Loucy (cell line): ENCODE measurements around the gene AWAT1.

Experiments
- H2AFZ ChIP-seq: fragments of 200-600 bp; sonication (generic); 2 replicates; pipeline ENCODE4 v1.6.0; 2016; ENCODE audit warnings: antibody characterized with exemption, mild to moderate bottlenecking, low read length, moderate library complexity
- H3F3A ChIP-seq: fragments of 200-600 bp; 2 replicates; pipeline ENCODE4 v1.6.0; 2016; ENCODE audit warnings: antibody characterized with exemption, low read depth, mild to moderate bottlenecking
- H3K27me3 ChIP-seq: fragments of 200-600 bp; sonication (generic); 2 replicates; pipeline ENCODE4 v1.6.1; 2014; ENCODE audit warnings: low read length, mild to moderate bottlenecking; ENCODE audit not compliant: insufficient read depth, poor library complexity, severe bottlenecking
- H3K36me3 ChIP-seq: fragments of 200-600 bp; sonication (generic); 2 replicates; pipeline ENCODE4 v1.6.1; 2016; ENCODE audit warnings: low read length; ENCODE audit not compliant: insufficient read depth
- H3K4me1 ChIP-seq: fragments of 200-600 bp; sonication (generic); 2 replicates; pipeline ENCODE4 v1.5.1; 2014; ENCODE audit warnings: low read length, mild to moderate bottlenecking; ENCODE audit not compliant: insufficient read depth, poor library complexity, severe bottlenecking
- H3K4me2 ChIP-seq: fragments of 200-600 bp; sonication (generic); 2 replicates; pipeline ENCODE4 v1.6.0; 2014; ENCODE audit warnings: antibody characterized with exemption, low read length, low read depth, mild to moderate bottlenecking; ENCODE audit not compliant: poor library complexity, severe bottlenecking
- H3K4me3 ChIP-seq: fragments of 200-600 bp; sonication (generic); 2 replicates; pipeline ENCODE4 v1.5.1; 2014; ENCODE audit warnings: low read length, mild to moderate bottlenecking, mixed read lengths; ENCODE audit not compliant: poor library complexity, severe bottlenecking
- H3K79me2 ChIP-seq: fragments of 200-600 bp; sonication (generic); 2 replicates; pipeline ENCODE4 v1.6.1; 2014; ENCODE audit warnings: low read length; ENCODE audit not compliant: insufficient read depth
- H3K9ac ChIP-seq: fragments of 200-600 bp; sonication (generic); 2 replicates; pipeline ENCODE4 v1.6.0; 2014; ENCODE audit warnings: mild to moderate bottlenecking, low read depth, low read length, moderate library complexity; ENCODE audit not compliant: poor library complexity, severe bottlenecking
- H3K9me2 ChIP-seq: fragments of 200-600 bp; sonication (generic); replicated peaks from 2 replicates; pipeline ENCODE4 v1.6.1; 2016; ENCODE audit warnings: low read depth, low read length, mixed read lengths
- H3K9me3 ChIP-seq: fragments of 200-600 bp; sonication (generic); 2 replicates; pipeline ENCODE4 v1.6.1; 2014; ENCODE audit warnings: mild to moderate bottlenecking, antibody characterized with exemption, low read length, low read depth; ENCODE audit not compliant: insufficient read depth
- H4K20me1 ChIP-seq: fragments of 200-600 bp; sonication (generic); 2 replicates; pipeline ENCODE4 v1.6.0; 2014; ENCODE audit warnings: antibody characterized with exemption, low read length, mild to moderate bottlenecking; ENCODE audit not compliant: insufficient read depth, poor library complexity, severe bottlenecking
- EZH2phosphoT487 ChIP-seq: fragments of 200-600 bp; IDR thresholded peaks from 2 replicates; pipeline ENCODE4 v1.6.1; 2018; ENCODE audit warnings: antibody characterized with exemption, mild to moderate bottlenecking, moderate library complexity, borderline replicate concordance
- TF ChIP-seq, protein P1 (sequence below): fragments of 200-600 bp; sonication (generic); conservative IDR thresholded peaks from 2 replicates; pipeline ENCODE4 v1.5.1; 2014; ENCODE audit warnings: mild to moderate bottlenecking, antibody characterized with exemption, low read length

Gene AWAT1

GRCh38 chrX:70254063-70254400, 19.6 kb downstream of the AWAT1 start:
- Histone ChIP-seq H3K9ac (no peak overlapping the region), H3K36me3 (no peaks in the 10 kb centered on the region), H2AFZ (no peak overlapping the region), H4K20me1 (no peaks in the 10 kb centered on the region), H3F3A (no peaks in the 10 kb centered on the region), H3K4me1 (no peaks in the 10 kb centered on the region), H3K4me3 (no peak overlapping the region), H3K79me2 (no peaks in the 10 kb centered on the region), H3K9me3 (no peaks in the 10 kb centered on the region), H3K9me2 (no peaks in the 10 kb centered on the region), H3K4me2 (no peak overlapping the region), H3K27me3 (no peaks in the 10 kb centered on the region)
- TF ChIP-seq, protein P1, sequence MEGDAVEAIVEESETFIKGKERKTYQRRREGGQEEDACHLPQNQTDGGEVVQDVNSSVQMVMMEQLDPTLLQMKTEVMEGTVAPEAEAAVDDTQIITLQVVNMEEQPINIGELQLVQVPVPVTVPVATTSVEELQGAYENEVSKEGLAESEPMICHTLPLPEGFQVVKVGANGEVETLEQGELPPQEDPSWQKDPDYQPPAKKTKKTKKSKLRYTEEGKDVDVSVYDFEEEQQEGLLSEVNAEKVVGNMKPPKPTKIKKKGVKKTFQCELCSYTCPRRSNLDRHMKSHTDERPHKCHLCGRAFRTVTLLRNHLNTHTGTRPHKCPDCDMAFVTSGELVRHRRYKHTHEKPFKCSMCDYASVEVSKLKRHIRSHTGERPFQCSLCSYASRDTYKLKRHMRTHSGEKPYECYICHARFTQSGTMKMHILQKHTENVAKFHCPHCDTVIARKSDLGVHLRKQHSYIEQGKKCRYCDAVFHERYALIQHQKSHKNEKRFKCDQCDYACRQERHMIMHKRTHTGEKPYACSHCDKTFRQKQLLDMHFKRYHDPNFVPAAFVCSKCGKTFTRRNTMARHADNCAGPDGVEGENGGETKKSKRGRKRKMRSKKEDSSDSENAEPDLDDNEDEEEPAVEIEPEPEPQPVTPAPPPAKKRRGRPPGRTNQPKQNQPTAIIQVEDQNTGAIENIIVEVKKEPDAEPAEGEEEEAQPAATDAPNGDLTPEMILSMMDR: no peak
- no peak for TF ChIP-seq EZH2phosphoT487

DNA sequence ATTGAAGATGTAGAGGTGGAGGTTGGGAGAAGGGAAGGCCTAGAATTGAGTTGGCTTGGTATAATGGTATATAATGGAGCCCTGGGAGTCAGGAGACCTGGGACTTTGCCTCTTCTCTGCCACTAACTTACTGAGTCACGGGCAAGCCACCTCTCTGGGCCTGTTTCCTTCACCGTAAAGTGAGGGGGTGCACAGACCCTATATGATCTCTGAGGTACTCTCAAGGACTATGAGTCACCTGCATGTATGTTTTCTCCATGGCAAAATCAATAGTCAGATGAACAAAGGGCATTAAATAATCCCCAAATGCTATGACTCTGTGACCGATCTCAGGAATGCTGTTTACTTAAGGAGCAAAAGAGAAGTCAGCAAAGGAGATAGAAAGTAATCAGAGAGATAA, 20.5 kb downstream of the AWAT1 start:
- H3K9me3 ChIP-seq: no peaks in the 10 kb centered on the region
- H3K27me3 ChIP-seq: no peaks in the 10 kb centered on the region
- no peak overlapping the region for H3K4me3 ChIP-seq
- TF ChIP-seq, protein P1: no peak
- TF ChIP-seq EZH2phosphoT487: no peak
- H4K20me1 ChIP-seq: no peaks in the 10 kb centered on the region
- H3K9ac ChIP-seq: no peak overlapping the region
- H3K79me2 ChIP-seq: no peaks in the 10 kb centered on the region
- no peaks in the 10 kb centered on the region for H3K4me1 ChIP-seq
- H3K9me2 ChIP-seq: no peaks in the 10 kb centered on the region
- no peak overlapping the region for H3K4me2 ChIP-seq
- H3K36me3 ChIP-seq: no peaks in the 10 kb centered on the region
- no peak overlapping the region for H2AFZ ChIP-seq
- H3F3A ChIP-seq: no peaks in the 10 kb centered on the region

DNA sequence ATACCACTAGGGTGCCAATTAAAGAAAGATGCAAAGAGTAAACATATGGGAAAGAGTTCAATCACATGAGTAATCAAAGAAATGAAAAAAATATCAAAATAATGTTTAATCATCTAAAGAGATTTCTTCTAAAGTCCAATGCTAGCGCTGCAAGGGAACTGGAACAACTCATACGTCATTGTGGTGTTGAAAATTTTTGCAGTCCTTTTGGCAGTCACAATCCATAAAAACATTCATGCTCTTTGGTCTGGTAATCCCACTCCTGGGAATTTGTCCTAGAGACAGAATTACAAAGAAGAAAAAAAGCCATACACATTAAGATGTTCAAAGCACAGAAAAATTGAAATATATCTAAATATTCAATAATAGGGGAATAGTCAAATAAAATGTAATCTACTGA, 21.0 kb downstream of the AWAT1 start:
- Histone ChIP-seq H3K4me1 (no peaks in the 10 kb centered on the region), H3F3A (no peaks in the 10 kb centered on the region), H4K20me1 (no peaks in the 10 kb centered on the region), H3K79me2 (no peaks in the 10 kb centered on the region), H3K9me3 (no peaks in the 10 kb centered on the region), H3K9me2 (no peaks in the 10 kb centered on the region), H3K4me3 (no peak overlapping the region), H3K9ac (no peak overlapping the region), H3K36me3 (no peaks in the 10 kb centered on the region), H2AFZ (no peak overlapping the region), H3K4me2 (no peak overlapping the region), H3K27me3 (no peaks in the 10 kb centered on the region)
- TF ChIP-seq EZH2phosphoT487: no peak
- TF ChIP-seq, protein P1: no peak
